ENCODE data around the gene TMEM82. TPM values are rescaled to one million over a fixed set of nuclear protein-coding genes. Genes with fewer than 3 reads are reported as not detected.
A peak's percentile ranks its signal among the peaks of the same experiment; 100 is the strongest.

Gene TMEM82
- polyA plus RNA-seq, 1 donor from 2014 or later = not detected

GRCh38 chr1:15777909-15778707, 35.8 kb downstream of the TMEM82 start:
- H3K36me3 ChIP-seq (ENCODE audit: insufficient read depth, low read length) = peaks cover 6% of the 10 kb centered on the region
- H3K79me2 ChIP-seq (replicated peaks; ENCODE audit: insufficient read depth, low read length) = no peaks in the 10 kb centered on the region
- no peaks in the 10 kb centered on the region for H3K9me3 ChIP-seq (ENCODE audit: low read length)
- no peaks in the 10 kb centered on the region for H4K20me1 ChIP-seq (ENCODE audit: insufficient read depth)
- no peaks in the 10 kb centered on the region for H3K27me3 ChIP-seq (ENCODE audit: insufficient read depth, low read depth, low read length)
- no peak overlapping the region for H3K27ac ChIP-seq (ENCODE audit: low read length)
- H2AFZ ChIP-seq (ENCODE audit: low read depth, low read length) = no peak overlapping the region
- H3F3A ChIP-seq (ENCODE audit: insufficient read depth, low read length, poor library complexity, severe bottlenecking) = no peaks in the 10 kb centered on the region
- no peak overlapping the region for H3K4me3 ChIP-seq (ENCODE audit: low read length)
- H3K9ac ChIP-seq (ENCODE audit: low read length) = no peak overlapping the region
- H3K9me2 ChIP-seq (ENCODE audit: insufficient read depth, low read length) = no peaks in the 10 kb centered on the region
- no peak overlapping the region for H3K4me2 ChIP-seq (ENCODE audit: low read length)
- no peak for TF ChIP-seq MXI1 (conservative IDR thresholded peaks at IDR 0.05; ENCODE audit: poor library complexity, severe bottlenecking)
- TF ChIP-seq POLR2AphosphoS5 (IDR thresholded peaks at IDR 0.05) = no peak
- TF ChIP-seq REST (IDR thresholded peaks at IDR 0.05; ENCODE audit: borderline replicate concordance) = no peak
- TF ChIP-seq EZH2 (IDR thresholded peaks at IDR 0.05; ENCODE audit: borderline replicate concordance, insufficient read depth, low read length, poor library complexity, severe bottlenecking) = no peak
- TF ChIP-seq TAF1 (IDR thresholded peaks at IDR 0.05; ENCODE audit: low read depth) = no peak
- no peak for TF ChIP-seq CTCF (IDR thresholded peaks at IDR 0.05; ENCODE audit: poor library complexity, severe bottlenecking)

- Histone ChIP-seq H3K79me2 (replicated peaks; ENCODE audit: insufficient read depth, low read length) (no peaks in the 10 kb centered on the region), H3K4me2 (ENCODE audit: low read length) (no peak overlapping the region), H2AFZ (ENCODE audit: low read depth, low read length) (no peak overlapping the region)
Observed at GRCh38 chr1:15785683-15786082, 43.4 kb downstream of the TMEM82 start.

GRCh38 chr1:15786581-15786980, 44.3 kb downstream of the TMEM82 start:
- H3K4me3 ChIP-seq (ENCODE audit: low read length) = no peak overlapping the region
- no peak overlapping the region for H3K4me2 ChIP-seq (ENCODE audit: low read length)
- no peaks in the 10 kb centered on the region for H3K79me2 ChIP-seq (replicated peaks; ENCODE audit: insufficient read depth, low read length)
- H4K20me1 ChIP-seq (ENCODE audit: insufficient read depth) = no peaks in the 10 kb centered on the region
- no peaks in the 10 kb centered on the region for H3K9me2 ChIP-seq (ENCODE audit: insufficient read depth, low read length)
- no peaks in the 10 kb centered on the region for H3F3A ChIP-seq (ENCODE audit: insufficient read depth, low read length, poor library complexity, severe bottlenecking)
- TF ChIP-seq POLR2AphosphoS5 (IDR thresholded peaks at IDR 0.05) (peak; percentile 1), EZH2 (IDR thresholded peaks at IDR 0.05; ENCODE audit: borderline replicate concordance, insufficient read depth, low read length, poor library complexity, severe bottlenecking) (no peak), SMC3 (conservative IDR thresholded peaks at IDR 0.05; ENCODE audit: poor library complexity) (no peak)
- H3K9me3 ChIP-seq (ENCODE audit: low read length) = no peaks in the 10 kb centered on the region
- H3K9ac ChIP-seq (ENCODE audit: low read length) = no peak overlapping the region
- no peaks in the 10 kb centered on the region for H3K36me3 ChIP-seq (ENCODE audit: insufficient read depth, low read length)
- no peaks in the 10 kb centered on the region for H3K27me3 ChIP-seq (ENCODE audit: insufficient read depth, low read depth, low read length)
- H2AFZ ChIP-seq (ENCODE audit: low read depth, low read length) = no peak overlapping the region
- H3K27ac ChIP-seq (ENCODE audit: low read length) = no peak overlapping the region

More at GRCh38 chr1:15785683-15786082, 43.4 kb downstream of the TMEM82 start:
- Histone ChIP-seq H3F3A (ENCODE audit: insufficient read depth, low read length, poor library complexity, severe bottlenecking) (no peaks in the 10 kb centered on the region), H3K27ac (ENCODE audit: low read length) (no peak overlapping the region), H3K9ac (ENCODE audit: low read length) (no peak overlapping the region), H3K4me3 (ENCODE audit: low read length) (no peak overlapping the region), H4K20me1 (ENCODE audit: insufficient read depth) (no peaks in the 10 kb centered on the region), H3K9me3 (ENCODE audit: low read length) (no peaks in the 10 kb centered on the region), H3K27me3 (ENCODE audit: insufficient read depth, low read depth, low read length) (no peaks in the 10 kb centered on the region), H3K9me2 (ENCODE audit: insufficient read depth, low read length) (no peaks in the 10 kb centered on the region), H3K36me3 (ENCODE audit: insufficient read depth, low read length) (no peaks in the 10 kb centered on the region)
- TF ChIP-seq POLR2AphosphoS5 (IDR thresholded peaks at IDR 0.05) = no peak
